SU-DHL-6 (cell line): Measurements from ENCODE around the gene TTF1.

Experiments
- CTCF ChIP-seq: fragments of 200-600 bp; sonication (generic); IDR thresholded peaks from one replicate; pipeline ENCODE4 v1.5.1; 2017; ENCODE audit warnings: antibody characterized with exemption, mild to moderate bottlenecking, low read length, moderate library complexity; ENCODE audit not compliant: insufficient read depth, poor library complexity, severe bottlenecking
- EZH2phosphoT487 ChIP-seq: fragments of 200-600 bp; sonication (generic), shearing (Covaris generic); conservative IDR thresholded peaks from 2 replicates; pipeline ENCODE4 v1.6.1; 2018; ENCODE audit warnings: mild to moderate bottlenecking, antibody characterized with exemption, low read length, moderate library complexity, mixed read lengths

GRCh38 chr9:132351404-132352045 is 55.1 kb downstream of the TTF1 start:
- TF ChIP-seq CTCF (no peak), EZH2phosphoT487 (no peak)
